HG02763 (cell line): ENCODE data around the gene MTA2.
"Not testable (repeated sequence)": the region's sequence is repeated elsewhere in the genome, so short reads cannot be mapped to it uniquely, and the experiment has no call there.

Source experiments
- ATAC-seq: cut with Tn5 transposase; IDR thresholded peaks from one replicate; pipeline ENCODE4 v1.9.1; 2021; ENCODE audit warnings: mild to moderate bottlenecking, moderate library complexity; ENCODE audit not compliant: unreplicated experiment

Gene MTA2

GRCh38 chr11:62601372-62602140 is at the start of gene MTA2:
MTA2 (minus strand) TSS chr11:62601865; CDS start chr11:62601450, 415 bp downstream.
- ATAC-seq, result peak; percentile 75

GRCh38 chr11:62650283-62650682 is 48.6 kb upstream of the MTA2 start:
- ATAC-seq, result not testable (repeated sequence)

GRCh38 chr11:62649486-62649885 is 47.8 kb upstream of the MTA2 start:
- no peak for ATAC-seq

GRCh38 chr11:62648967-62649364 is 47.3 kb upstream of the MTA2 start:
- no peak for ATAC-seq

- no peak for ATAC-seq
These were observed 46.7 kb upstream of the MTA2 start for GRCh38 chr11:62648185-62648966.

GRCh38 chr11:62647609-62648005 is 45.9 kb upstream of the MTA2 start:
- no peak for ATAC-seq

- no peak for ATAC-seq
These were observed 45.4 kb upstream of the MTA2 start for GRCh38 chr11:62646825-62647608.

GRCh38 chr11:62645946-62646824 is 44.5 kb upstream of the MTA2 start, which contains the start of gene GANAB:
GANAB (minus strand) TSS chr11:62646613; CDS start chr11:62646599, 14 bp downstream.
- ATAC-seq, result peak; percentile 95

GRCh38 chr11:62645671-62645945 is 43.9 kb upstream of the MTA2 start:
- no peak for ATAC-seq

GRCh38 chr11:62644220-62644619 is 42.6 kb upstream of the MTA2 start:
- no peak for ATAC-seq

- ATAC-seq, result no peak
These were observed 30.8 kb upstream of the MTA2 start for GRCh38 chr11:62632492-62632891.

GRCh38 chr11:62627713-62628112 is 26.0 kb upstream of the MTA2 start:
- no peak for ATAC-seq

GRCh38 chr11:62622476-62623089 is 20.9 kb upstream of the MTA2 start:
- ATAC-seq, result no peak

GRCh38 chr11:62621567-62622470 is 20.2 kb upstream of the MTA2 start, which contains the start of gene B3GAT3:
B3GAT3 (minus strand) TSS chr11:62621986; CDS start chr11:62621947, 39 bp downstream.
- peak; percentile 89 for ATAC-seq

- ATAC-seq, result no peak
These were observed 19.4 kb upstream of the MTA2 start for GRCh38 chr11:62621027-62621566.

GRCh38 chr11:62616957-62617356 is 15.3 kb upstream of the MTA2 start:
- not testable (repeated sequence) for ATAC-seq

GRCh38 chr11:62615521-62615920 is 13.9 kb upstream of the MTA2 start:
- no peak for ATAC-seq

GRCh38 chr11:62614275-62614674 is 12.6 kb upstream of the MTA2 start:
- ATAC-seq, result no peak
